NB4 (cell line): ENCODE results near the gene SKAP1.
"Not testable (repeated sequence)": the region's sequence is repeated elsewhere in the genome, so short reads cannot be mapped to it uniquely, and the experiment has no call there.

ENCODE experiments used
- DNase-seq: peaks from one replicate; pipeline ENCODE4 v3.0.0; 2010; ENCODE audit warnings: low read depth
- H3K4me3 ChIP-seq: one replicate; pipeline ENCODE4 v1.5.1; 2011; ENCODE audit warnings: mild to moderate bottlenecking, low read depth, low read length, moderate library complexity
- MAX ChIP-seq: IDR thresholded peaks from 2 replicates; pipeline ENCODE4 v1.6.1; 2011; ENCODE audit warnings: low read depth, low read length
- MYC ChIP-seq: IDR thresholded peaks from 2 replicates; pipeline ENCODE4 v1.6.1; 2011; ENCODE audit warnings: low read depth, low read length
- POLR2A ChIP-seq: IDR thresholded peaks from 2 replicates; pipeline ENCODE4 v1.6.1; 2011; ENCODE audit warnings: mild to moderate bottlenecking; ENCODE audit not compliant: insufficient read length; ENCODE audit errors: extremely low read depth
- TF ChIP-seq, protein P1 (sequence below): IDR thresholded peaks from one replicate; pipeline ENCODE4 v1.5.1; 2012; ENCODE audit warnings: low read depth, low read length

Gene SKAP1

DNA sequence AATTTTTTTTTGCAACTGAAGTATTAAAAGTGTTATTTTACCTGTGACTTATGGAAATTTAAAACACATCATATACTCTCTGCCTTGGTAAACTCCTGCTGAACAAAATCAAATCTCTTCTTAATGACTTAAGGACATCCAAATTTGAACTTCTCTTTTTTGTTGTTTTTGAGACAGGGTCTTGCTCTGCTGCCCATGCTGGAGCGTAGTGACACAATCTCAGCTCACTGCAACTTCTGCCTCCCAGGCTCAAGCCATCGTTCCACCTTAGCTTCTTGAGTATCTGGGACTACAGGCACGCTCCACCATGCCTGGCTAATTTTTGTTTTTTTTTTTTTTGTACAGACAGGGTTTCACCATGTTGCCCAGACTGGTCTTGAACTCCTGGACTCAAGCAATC lies 56.1 kb downstream of the SKAP1 start:
- no peak overlapping the region for H3K4me3 ChIP-seq
- TF ChIP-seq, protein P1, sequence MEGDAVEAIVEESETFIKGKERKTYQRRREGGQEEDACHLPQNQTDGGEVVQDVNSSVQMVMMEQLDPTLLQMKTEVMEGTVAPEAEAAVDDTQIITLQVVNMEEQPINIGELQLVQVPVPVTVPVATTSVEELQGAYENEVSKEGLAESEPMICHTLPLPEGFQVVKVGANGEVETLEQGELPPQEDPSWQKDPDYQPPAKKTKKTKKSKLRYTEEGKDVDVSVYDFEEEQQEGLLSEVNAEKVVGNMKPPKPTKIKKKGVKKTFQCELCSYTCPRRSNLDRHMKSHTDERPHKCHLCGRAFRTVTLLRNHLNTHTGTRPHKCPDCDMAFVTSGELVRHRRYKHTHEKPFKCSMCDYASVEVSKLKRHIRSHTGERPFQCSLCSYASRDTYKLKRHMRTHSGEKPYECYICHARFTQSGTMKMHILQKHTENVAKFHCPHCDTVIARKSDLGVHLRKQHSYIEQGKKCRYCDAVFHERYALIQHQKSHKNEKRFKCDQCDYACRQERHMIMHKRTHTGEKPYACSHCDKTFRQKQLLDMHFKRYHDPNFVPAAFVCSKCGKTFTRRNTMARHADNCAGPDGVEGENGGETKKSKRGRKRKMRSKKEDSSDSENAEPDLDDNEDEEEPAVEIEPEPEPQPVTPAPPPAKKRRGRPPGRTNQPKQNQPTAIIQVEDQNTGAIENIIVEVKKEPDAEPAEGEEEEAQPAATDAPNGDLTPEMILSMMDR, result no peak
- TF ChIP-seq MAX (no peak), POLR2A (no peak), MYC (no peak)

DNA sequence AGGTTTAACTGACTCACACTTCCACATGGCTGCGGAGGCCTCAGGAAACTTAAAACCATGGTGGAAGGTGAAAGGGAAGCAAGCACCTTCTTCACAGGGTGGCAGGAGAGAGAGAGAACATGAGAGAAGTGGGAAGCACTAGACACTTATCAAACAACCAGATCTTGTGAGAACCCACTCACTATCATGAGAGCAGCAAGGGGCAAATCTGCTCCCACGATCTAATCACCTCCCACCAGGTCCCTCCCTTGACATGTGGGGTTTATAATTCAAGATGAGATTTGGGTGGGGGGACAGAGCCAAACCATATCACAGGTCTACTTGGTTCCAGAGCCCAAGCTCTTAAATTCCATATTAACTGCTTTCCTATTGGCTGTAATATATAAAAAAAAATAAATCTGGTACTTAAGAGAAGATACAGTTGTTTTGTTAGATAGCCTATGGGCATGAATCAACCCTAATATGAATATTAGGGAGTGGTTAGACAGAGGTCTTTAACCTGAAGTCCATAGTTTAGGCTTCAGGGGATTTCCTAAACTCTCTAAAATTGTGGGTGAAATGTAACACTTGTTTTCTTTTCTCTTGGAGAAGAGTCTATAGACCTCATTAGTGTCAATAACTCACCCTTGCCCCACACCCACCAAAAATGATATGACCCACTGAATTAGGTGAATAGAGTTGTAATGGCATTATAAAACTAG lies 56.7 kb downstream of the SKAP1 start:
- TF ChIP-seq MAX, result no peak
- TF ChIP-seq, protein P1, result no peak
- no peak for TF ChIP-seq POLR2A
- no peak for TF ChIP-seq MYC
- no peak for DNase-seq
- no peak overlapping the region for H3K4me3 ChIP-seq

More for the DNA sequence above, 56.1 kb downstream of the SKAP1 start:
- DNase-seq, result no peak

DNA sequence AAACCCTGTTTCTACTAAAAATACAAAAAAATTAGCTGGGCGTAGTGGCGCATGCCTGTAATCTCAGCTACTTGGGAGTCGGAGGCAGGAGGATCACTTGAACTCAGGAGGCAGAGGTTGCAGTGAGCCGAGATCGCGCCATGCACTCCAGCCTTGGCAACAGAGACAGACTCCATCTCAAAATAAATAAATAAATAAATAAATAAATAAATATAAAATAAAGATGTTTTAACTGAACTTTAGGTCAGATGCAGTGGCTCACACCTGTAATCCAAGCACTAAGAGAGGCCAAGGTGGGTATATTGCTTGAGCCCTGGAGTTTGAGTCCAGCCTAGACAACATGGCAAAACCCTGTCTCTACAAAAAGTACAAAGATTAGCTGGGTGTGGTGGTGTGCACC lies 61.0 kb downstream of the SKAP1 start:
- DNase-seq, H3K4me3 ChIP-seq: not testable (repeated sequence)

- no peak overlapping the region for H3K4me3 ChIP-seq
- DNase-seq, result no peak
Measured at GRCh38 chr17:48368352-48368908, 61.6 kb downstream of the SKAP1 start.

GRCh38 chr17:48363161-48363560 lies 66.9 kb downstream of the SKAP1 start:
- TF ChIP-seq MAX, result no peak
- TF ChIP-seq MYC, result no peak
- no peak for TF ChIP-seq POLR2A
- TF ChIP-seq, protein P1, result no peak
- no peak overlapping the region for H3K4me3 ChIP-seq
- no peak for DNase-seq

More at GRCh38 chr17:48368352-48368908, 61.6 kb downstream of the SKAP1 start:
- TF ChIP-seq, protein P1, result no peak
- TF ChIP-seq MAX (no peak), MYC (no peak), POLR2A (no peak)

GRCh38 chr17:48360861-48361633 lies 69.0 kb downstream of the SKAP1 start:
- not testable (repeated sequence) for H3K4me3 ChIP-seq, DNase-seq
